Mesodermal cell (in vitro differentiated cells): ENCODE data around the gene CENPO. TPM values are rescaled to one million over a fixed set of nuclear protein-coding genes. Genes with fewer than 3 reads are reported as not detected.

Experiments
- H3K27ac ChIP-seq: 2 replicates; pipeline ENCODE4 v1.7.0; 2013; ENCODE audit warnings: mild to moderate bottlenecking, low read depth, low read length, moderate library complexity; ENCODE audit not compliant: severe bottlenecking
- H3K36me3 ChIP-seq: 2 replicates; pipeline ENCODE4 v1.7.1; 2013; ENCODE audit warnings: mild to moderate bottlenecking, low read length, moderate library complexity; ENCODE audit not compliant: control insufficient read depth, insufficient read depth
- H3K4me1 ChIP-seq: one replicate; pipeline ENCODE4 v1.7.1; 2013; ENCODE audit warnings: mild to moderate bottlenecking, low read length; ENCODE audit not compliant: insufficient read depth, control insufficient read depth, poor library complexity, severe bottlenecking
- H3K4me3 ChIP-seq: 2 replicates; pipeline ENCODE4 v1.7.0; 2013; ENCODE audit warnings: low read length, control low read depth, mild to moderate bottlenecking; ENCODE audit not compliant: insufficient read depth, poor library complexity, severe bottlenecking; ENCODE audit errors: extremely low read depth
- H3K9me3 ChIP-seq: 2 replicates; pipeline ENCODE4 v1.7.1; 2013; ENCODE audit warnings: mild to moderate bottlenecking, low read length, moderate library complexity; ENCODE audit not compliant: control insufficient read depth
- WGBS, 2 experiments: methylation state at CpG; one replicate each; pipeline ENCODE4 v1.1.5; 2013; ENCODE audit warnings: missing lambda C conversion rate in 2 of 2; ENCODE audit not compliant: insufficient coverage in 2 of 2; 5-methylcytosine and 5-hydroxymethylcytosine counted together
- polyA plus RNA-seq, 2 experiments: library from polyadenylated mRNA; stranded (reverse); fragments of 50-300 nt; gene quantifications; one replicate each; pipeline ENCODE4 v1.2.3, GENCODE V29; 2013

The CENPO gene
- 28.9 TPM for polyA plus RNA-seq (2013, experiment 1 of 2)
- polyA plus RNA-seq (2013, experiment 2 of 2) = 26.7 TPM

- 0 to 1% methylated on average over 51 to 74 of the region's 74 CpGs for WGBS, 2 experiments
- Histone ChIP-seq H3K4me3 (peak within 1 kb of the TSS; percentile 82), H3K9me3 (no peaks in the 10 kb centered on the region), H3K27ac (peak within 1 kb of the TSS; percentile 97), H3K36me3 (peaks cover 34% of the 10 kb centered on the region), H3K4me1 (peaks cover 21% of the 10 kb centered on the region)
Observed at GRCh38 chr2:24792874-24793760, at the start of gene CENPO, which contains the start of gene PTRHD1. CENPO (plus strand) TSS chr2:24793425; CDS start chr2:24793920, 495 bp downstream. PTRHD1 (minus strand) TSS chr2:24793391; CDS start chr2:24793377, 14 bp downstream.

- Histone ChIP-seq H3K4me1 (no peaks in the 10 kb centered on the region), H3K9me3 (no peaks in the 10 kb centered on the region)
Observed at GRCh38 chr2:24743924-24744323, 49.3 kb upstream of the CENPO start.

GRCh38 chr2:24744356-24744755 is 48.9 kb upstream of the CENPO start:
- H3K27ac ChIP-seq = no peak overlapping the region
- WGBS, 2 experiments = 100% methylated on average over 1 of the region's 1 CpG; no CpG with 5 or more reads in 1 of the 2 experiments
- H3K4me3 ChIP-seq = no peak overlapping the region

More at GRCh38 chr2:24743924-24744323, 49.3 kb upstream of the CENPO start:
- WGBS, 2 experiments = 72% methylated on average over 2 of the region's 3 CpGs; no CpG with 5 or more reads in 1 of the 2 experiments
- H3K36me3 ChIP-seq = peaks cover 5% of the 10 kb centered on the region
- no peak overlapping the region for H3K27ac ChIP-seq
- H3K4me3 ChIP-seq = no peak overlapping the region

GRCh38 chr2:24745825-24746224 is 47.4 kb upstream of the CENPO start:
- H3K27ac ChIP-seq = no peak overlapping the region
- no peak overlapping the region for H3K4me3 ChIP-seq
- no peaks in the 10 kb centered on the region for H3K9me3 ChIP-seq
- H3K4me1 ChIP-seq = no peaks in the 10 kb centered on the region
- peaks cover 5% of the 10 kb centered on the region for H3K36me3 ChIP-seq
- 94 to 98% methylated on average over 2 of the region's 2 CpGs for WGBS, 2 experiments

More at GRCh38 chr2:24744356-24744755, 48.9 kb upstream of the CENPO start:
- Histone ChIP-seq H3K9me3 (no peaks in the 10 kb centered on the region), H3K36me3 (peaks cover 5% of the 10 kb centered on the region), H3K4me1 (no peaks in the 10 kb centered on the region)

GRCh38 chr2:24747299-24747698 is 45.9 kb upstream of the CENPO start:
- no peaks in the 10 kb centered on the region for H3K4me1 ChIP-seq
- no peaks in the 10 kb centered on the region for H3K9me3 ChIP-seq
- 88% methylated on average over 3 of the region's 3 CpGs for WGBS, 2 experiments
- peaks cover 1% of the 10 kb centered on the region for H3K36me3 ChIP-seq
- H3K4me3 ChIP-seq = no peak overlapping the region
- H3K27ac ChIP-seq = no peak overlapping the region

GRCh38 chr2:24749069-24749691 is 44.0 kb upstream of the CENPO start:
- Histone ChIP-seq H3K4me1 (no peaks in the 10 kb centered on the region), H3K27ac (no peak overlapping the region), H3K9me3 (no peaks in the 10 kb centered on the region), H3K4me3 (no peak overlapping the region), H3K36me3 (peaks cover 4% of the 10 kb centered on the region)
- 93% methylated on average over 5 to 6 of the region's 7 CpGs for WGBS, 2 experiments

- Histone ChIP-seq H3K9me3 (no peaks in the 10 kb centered on the region), H3K27ac (no peak overlapping the region), H3K4me3 (no peak overlapping the region), H3K36me3 (peaks cover 20% of the 10 kb centered on the region), H3K4me1 (no peaks in the 10 kb centered on the region)
- 75 to 100% methylated on average over 1 to 2 of the region's 3 CpGs for WGBS, 2 experiments
Observed at GRCh38 chr2:24754985-24755705, 38.1 kb upstream of the CENPO start.

- Histone ChIP-seq H3K27ac (no peak overlapping the region), H3K36me3 (peaks cover 20% of the 10 kb centered on the region), H3K9me3 (no peaks in the 10 kb centered on the region), H3K4me3 (no peak overlapping the region), H3K4me1 (no peaks in the 10 kb centered on the region)
- no CpG with 5 or more reads among the region's 1 CpG for WGBS, 2 experiments
Observed at GRCh38 chr2:24756789-24757188, 36.4 kb upstream of the CENPO start.

- Histone ChIP-seq H3K9me3 (no peaks in the 10 kb centered on the region), H3K27ac (no peak overlapping the region), H3K4me1 (no peaks in the 10 kb centered on the region), H3K4me3 (no peak overlapping the region), H3K36me3 (peaks cover 36% of the 10 kb centered on the region)
- 87 to 93% methylated on average over 3 to 4 of the region's 5 CpGs for WGBS, 2 experiments
Observed at GRCh38 chr2:24761866-24762265, 31.4 kb upstream of the CENPO start.

GRCh38 chr2:24762518-24762917 is 30.7 kb upstream of the CENPO start:
- Histone ChIP-seq H3K4me3 (no peak overlapping the region), H3K9me3 (no peaks in the 10 kb centered on the region), H3K36me3 (peaks cover 36% of the 10 kb centered on the region), H3K4me1 (no peaks in the 10 kb centered on the region), H3K27ac (no peak overlapping the region)
- no CpG with 5 or more reads among the region's 2 CpGs for WGBS, 2 experiments
